Measurements from ENCODE around the gene ADGRB3. TPM values are rescaled to one million over a fixed set of nuclear protein-coding genes. Genes with fewer than 3 reads are reported as not detected.

The ADGRB3 gene
- total and polyA plus RNA-seq, 2 donors (not counting 3 experiments of a cell fraction or from before 2014, with no cell fraction given) = not detected

- Histone ChIP-seq H3K9ac (replicated peaks; ENCODE audit: extremely low read depth, insufficient read depth, low read length) (no peak overlapping the region), H3K27ac (ENCODE audit: insufficient read depth, low read depth, low read length) (no peak overlapping the region), H3K9me3 (replicated peaks; ENCODE audit: control insufficient read depth, insufficient read depth, low read length) (no peaks in the 10 kb centered on the region), H3K27me3 (ENCODE audit: control insufficient read depth in 2 of 2, insufficient read depth in 2 of 2, low read length in 2 of 2) (no peaks in the 10 kb centered on the region), H2AFZ (ENCODE audit: low read depth, low read length) (no peak overlapping the region), H3K36me3 (ENCODE audit: control insufficient read depth in 2 of 2, extremely low read depth in 1 of 2, insufficient read depth in 2 of 2, low read length in 2 of 2) (no peaks in the 10 kb centered on the region), H3K4me1 (ENCODE audit: control insufficient read depth, extremely low read depth, insufficient read depth, low read length) (no peaks in the 10 kb centered on the region), H3K79me2 (ENCODE audit: control insufficient read depth, insufficient read depth, low read length) (no peaks in the 10 kb centered on the region), H3K9me1 (replicated peaks; ENCODE audit: control insufficient read depth, extremely low read depth, insufficient read depth, low read length) (no peaks in the 10 kb centered on the region), H3K4me3 (replicated peaks in 1 of 3; ENCODE audit: insufficient read depth in 1 of 3, low read depth in 1 of 3, low read length in 3 of 3) (no peak overlapping the region), H4K20me1 (replicated peaks; ENCODE audit: control insufficient read depth, extremely low read depth, insufficient read depth, low read length) (no peaks in the 10 kb centered on the region), H3K4me2 (ENCODE audit: insufficient read depth, low read length) (no peak overlapping the region)
- ChIA-PET CTCF (no interaction called here), POLR2A (no interaction called here)
- intact Hi-C loops (cut with micrococcal nuclease) (no loop called here), dilution Hi-C loops (cut with MboI; ENCODE audit: extremely low pct_ligation_motif_present, low sequenced_read_pairs) (no loop called here)
- DNase-seq (ENCODE audit: low read depth, low spot score) (no peak), FAIRE-seq (no peak)
- no TSS peak for BruUV-seq (replicated peaks)
- TF ChIP-seq GATA2 (IDR thresholded peaks at IDR 0.05; ENCODE audit: insufficient read depth, insufficient read length, low read depth, low read length) = no peak
- no peak for TF ChIP-seq POLR2AphosphoS5 (IDR thresholded peaks at IDR 0.05; ENCODE audit: insufficient read depth, low read depth, low read length)
Measured at GRCh38 chr6:68947721-68948120, 312.6 kb downstream of the ADGRB3 start.

GRCh38 chr6:68951270-68951669, 316.2 kb downstream of the ADGRB3 start:
- H2AFZ ChIP-seq (ENCODE audit: low read depth, low read length) = no peak overlapping the region
- no TSS peak for BruUV-seq (replicated peaks)
- H3K4me3 ChIP-seq (replicated peaks in 1 of 3; ENCODE audit: insufficient read depth in 1 of 3, low read depth in 1 of 3, low read length in 3 of 3) = no peak overlapping the region
- no peak overlapping the region for H3K27ac ChIP-seq (ENCODE audit: insufficient read depth, low read depth, low read length)
- no peak overlapping the region for H3K9ac ChIP-seq (replicated peaks; ENCODE audit: extremely low read depth, insufficient read depth, low read length)
- FAIRE-seq (no peak), DNase-seq (ENCODE audit: low read depth, low spot score) (no peak)
- ChIA-PET POLR2A (no interaction called here), CTCF (interaction anchor here (1.1 kb wide), 1 partner anchor 14 kb away, joined by 3 read pairs; no protein-coding TSS in a partner anchor)
- H3K4me1 ChIP-seq (ENCODE audit: control insufficient read depth, extremely low read depth, insufficient read depth, low read length) = no peaks in the 10 kb centered on the region
- dilution Hi-C loops (cut with MboI; ENCODE audit: extremely low pct_ligation_motif_present, low sequenced_read_pairs) = no loop called here
- TF ChIP-seq POLR2AphosphoS5 (IDR thresholded peaks at IDR 0.05; ENCODE audit: insufficient read depth, low read depth, low read length) (no peak), POLR2A (IDR thresholded peaks at IDR 0.05; ENCODE audit: low read depth, low read length) (no peak), MYC (IDR thresholded peaks at IDR 0.05; ENCODE audit: low read depth, low read length) (no peak), JUN (IDR thresholded peaks at IDR 0.05; ENCODE audit: borderline replicate concordance, insufficient read depth, insufficient read length, low read depth) (no peak), FOS (IDR thresholded peaks at IDR 0.05; ENCODE audit: borderline replicate concordance, insufficient read depth, low read length) (no peak), EZH2 (IDR thresholded peaks at IDR 0.05; ENCODE audit: borderline replicate concordance, low read depth, low read length, severe bottlenecking) (no peak)
- TF ChIP-seq, protein P1, sequence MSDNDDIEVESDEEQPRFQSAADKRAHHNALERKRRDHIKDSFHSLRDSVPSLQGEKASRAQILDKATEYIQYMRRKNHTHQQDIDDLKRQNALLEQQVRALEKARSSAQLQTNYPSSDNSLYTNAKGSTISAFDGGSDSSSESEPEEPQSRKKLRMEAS (IDR thresholded peaks at IDR 0.05; ENCODE audit: insufficient read depth, insufficient read length) = no peak
- TF ChIP-seq, protein P2, sequence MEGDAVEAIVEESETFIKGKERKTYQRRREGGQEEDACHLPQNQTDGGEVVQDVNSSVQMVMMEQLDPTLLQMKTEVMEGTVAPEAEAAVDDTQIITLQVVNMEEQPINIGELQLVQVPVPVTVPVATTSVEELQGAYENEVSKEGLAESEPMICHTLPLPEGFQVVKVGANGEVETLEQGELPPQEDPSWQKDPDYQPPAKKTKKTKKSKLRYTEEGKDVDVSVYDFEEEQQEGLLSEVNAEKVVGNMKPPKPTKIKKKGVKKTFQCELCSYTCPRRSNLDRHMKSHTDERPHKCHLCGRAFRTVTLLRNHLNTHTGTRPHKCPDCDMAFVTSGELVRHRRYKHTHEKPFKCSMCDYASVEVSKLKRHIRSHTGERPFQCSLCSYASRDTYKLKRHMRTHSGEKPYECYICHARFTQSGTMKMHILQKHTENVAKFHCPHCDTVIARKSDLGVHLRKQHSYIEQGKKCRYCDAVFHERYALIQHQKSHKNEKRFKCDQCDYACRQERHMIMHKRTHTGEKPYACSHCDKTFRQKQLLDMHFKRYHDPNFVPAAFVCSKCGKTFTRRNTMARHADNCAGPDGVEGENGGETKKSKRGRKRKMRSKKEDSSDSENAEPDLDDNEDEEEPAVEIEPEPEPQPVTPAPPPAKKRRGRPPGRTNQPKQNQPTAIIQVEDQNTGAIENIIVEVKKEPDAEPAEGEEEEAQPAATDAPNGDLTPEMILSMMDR (IDR thresholded peaks at IDR 0.05; ENCODE audit: extremely low read depth in 1 of 2, insufficient read depth in 1 of 2, low read depth in 1 of 2, low read length in 2 of 2) = no peak
- no peaks in the 10 kb centered on the region for H3K27me3 ChIP-seq (ENCODE audit: control insufficient read depth in 2 of 2, insufficient read depth in 2 of 2, low read length in 2 of 2)
- H3K9me1 ChIP-seq (replicated peaks; ENCODE audit: control insufficient read depth, extremely low read depth, insufficient read depth, low read length) = no peaks in the 10 kb centered on the region
- intact Hi-C loops (cut with micrococcal nuclease) = no loop called here
- no peaks in the 10 kb centered on the region for H4K20me1 ChIP-seq (replicated peaks; ENCODE audit: control insufficient read depth, extremely low read depth, insufficient read depth, low read length)
- H3K36me3 ChIP-seq (ENCODE audit: control insufficient read depth in 2 of 2, extremely low read depth in 1 of 2, insufficient read depth in 2 of 2, low read length in 2 of 2) = no peaks in the 10 kb centered on the region
- H3K9me3 ChIP-seq (replicated peaks; ENCODE audit: control insufficient read depth, insufficient read depth, low read length) = no peaks in the 10 kb centered on the region
- no peaks in the 10 kb centered on the region for H3K79me2 ChIP-seq (ENCODE audit: control insufficient read depth, insufficient read depth, low read length)
- H3K4me2 ChIP-seq (ENCODE audit: insufficient read depth, low read length) = no peak overlapping the region
